Glutamatergic neuron (in vitro differentiated cells): Measurements from ENCODE around the gene KCNC3. TPM values are rescaled to one million over a fixed set of nuclear protein-coding genes. Genes with fewer than 3 reads are reported as not detected.

Source experiments
- DNase-seq: peaks from one replicate; pipeline ENCODE4 v3.0.0; 2022
- H3K27ac Mint-ChIP-seq: one replicate; pipeline ENCODE4 v1.8.0; 2020; ENCODE audit warnings: mild to moderate bottlenecking, mixed read lengths, inconsistent platforms; ENCODE audit not compliant: unreplicated experiment
- H3K27me3 Mint-ChIP-seq: one replicate; pipeline ENCODE4 v1.8.0; 2020; ENCODE audit warnings: mild to moderate bottlenecking, moderate library complexity, mixed read lengths, inconsistent platforms; ENCODE audit not compliant: unreplicated experiment
- H3K36me3 Mint-ChIP-seq: one replicate; pipeline ENCODE4 v1.8.0; 2020; ENCODE audit warnings: mild to moderate bottlenecking, mixed read lengths, inconsistent platforms; ENCODE audit not compliant: unreplicated experiment
- H3K4me1 Mint-ChIP-seq: one replicate; pipeline ENCODE4 v1.8.0; 2020; ENCODE audit warnings: mild to moderate bottlenecking, low read depth, mixed read lengths, inconsistent platforms; ENCODE audit not compliant: unreplicated experiment
- H3K4me3 Mint-ChIP-seq: one replicate; pipeline ENCODE4 v1.8.0; 2020; ENCODE audit warnings: mild to moderate bottlenecking, mixed read lengths, inconsistent platforms; ENCODE audit not compliant: unreplicated experiment
- H3K9me3 Mint-ChIP-seq: one replicate; pipeline ENCODE4 v1.8.0; 2020; ENCODE audit warnings: mild to moderate bottlenecking, moderate library complexity, mixed read lengths, inconsistent platforms; ENCODE audit not compliant: unreplicated experiment
- total RNA-seq: library from RNA; stranded (reverse); fragmentation: NEBNext Ultra II Directional; extraction: Animal tissue kit (Norgen Biotek cat#: 25700); gene quantifications from one replicate; pipeline ENCODE4 v1.2.1, GENCODE V29; 2021; ENCODE audit not compliant: unreplicated experiment
- TF ChIP-seq, protein P1 (sequence below): fragments of 200-600 bp; sonication (generic); IDR thresholded peaks from one replicate; pipeline ENCODE4 v1.5.0; 2021; ENCODE audit not compliant: partially characterized antibody, unreplicated experiment

Gene KCNC3
- total RNA-seq, 1 donor from 2014 or later, result 10.6 TPM

GRCh38 chr19:50268041-50268440 is 61.1 kb downstream of the KCNC3 start:
- Mint-ChIP-seq H3K4me1 (no peaks in the 10 kb centered on the region), H3K27me3 (peaks cover 2% of the 10 kb centered on the region), H3K9me3 (no peaks in the 10 kb centered on the region), H3K27ac (no peak overlapping the region), H3K4me3 (no peak overlapping the region), H3K36me3 (no peaks in the 10 kb centered on the region)
- DNase-seq, result no peak
- TF ChIP-seq, protein P1, sequence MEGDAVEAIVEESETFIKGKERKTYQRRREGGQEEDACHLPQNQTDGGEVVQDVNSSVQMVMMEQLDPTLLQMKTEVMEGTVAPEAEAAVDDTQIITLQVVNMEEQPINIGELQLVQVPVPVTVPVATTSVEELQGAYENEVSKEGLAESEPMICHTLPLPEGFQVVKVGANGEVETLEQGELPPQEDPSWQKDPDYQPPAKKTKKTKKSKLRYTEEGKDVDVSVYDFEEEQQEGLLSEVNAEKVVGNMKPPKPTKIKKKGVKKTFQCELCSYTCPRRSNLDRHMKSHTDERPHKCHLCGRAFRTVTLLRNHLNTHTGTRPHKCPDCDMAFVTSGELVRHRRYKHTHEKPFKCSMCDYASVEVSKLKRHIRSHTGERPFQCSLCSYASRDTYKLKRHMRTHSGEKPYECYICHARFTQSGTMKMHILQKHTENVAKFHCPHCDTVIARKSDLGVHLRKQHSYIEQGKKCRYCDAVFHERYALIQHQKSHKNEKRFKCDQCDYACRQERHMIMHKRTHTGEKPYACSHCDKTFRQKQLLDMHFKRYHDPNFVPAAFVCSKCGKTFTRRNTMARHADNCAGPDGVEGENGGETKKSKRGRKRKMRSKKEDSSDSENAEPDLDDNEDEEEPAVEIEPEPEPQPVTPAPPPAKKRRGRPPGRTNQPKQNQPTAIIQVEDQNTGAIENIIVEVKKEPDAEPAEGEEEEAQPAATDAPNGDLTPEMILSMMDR, result no peak

- H3K27ac Mint-ChIP-seq, result no peak overlapping the region
- H3K4me1 Mint-ChIP-seq, result no peaks in the 10 kb centered on the region
- no peak overlapping the region for H3K4me3 Mint-ChIP-seq
- H3K36me3 Mint-ChIP-seq, result no peaks in the 10 kb centered on the region
- no peak for DNase-seq
- peaks cover 1% of the 10 kb centered on the region for H3K9me3 Mint-ChIP-seq
- H3K27me3 Mint-ChIP-seq, result peaks cover 2% of the 10 kb centered on the region
- TF ChIP-seq, protein P1, result no peak
Observed at GRCh38 chr19:50266896-50267295, 62.3 kb downstream of the KCNC3 start.

GRCh38 chr19:50266041-50266440 is 63.1 kb downstream of the KCNC3 start:
- TF ChIP-seq, protein P1, result no peak
- Mint-ChIP-seq H3K27ac (no peak overlapping the region), H3K9me3 (peaks cover 3% of the 10 kb centered on the region), H3K36me3 (no peaks in the 10 kb centered on the region), H3K4me1 (no peaks in the 10 kb centered on the region), H3K4me3 (no peak overlapping the region), H3K27me3 (peaks cover 2% of the 10 kb centered on the region)
- no peak for DNase-seq

- peaks cover 3% of the 10 kb centered on the region for H3K9me3 Mint-ChIP-seq
- H3K36me3 Mint-ChIP-seq, result no peaks in the 10 kb centered on the region
- DNase-seq, result no peak
- H3K27me3 Mint-ChIP-seq, result peaks cover 2% of the 10 kb centered on the region
- no peak overlapping the region for H3K4me3 Mint-ChIP-seq
- H3K27ac Mint-ChIP-seq, result no peak overlapping the region
- no peaks in the 10 kb centered on the region for H3K4me1 Mint-ChIP-seq
- TF ChIP-seq, protein P1, result no peak
Observed at GRCh38 chr19:50264483-50265186, 64.5 kb downstream of the KCNC3 start.

DNA sequence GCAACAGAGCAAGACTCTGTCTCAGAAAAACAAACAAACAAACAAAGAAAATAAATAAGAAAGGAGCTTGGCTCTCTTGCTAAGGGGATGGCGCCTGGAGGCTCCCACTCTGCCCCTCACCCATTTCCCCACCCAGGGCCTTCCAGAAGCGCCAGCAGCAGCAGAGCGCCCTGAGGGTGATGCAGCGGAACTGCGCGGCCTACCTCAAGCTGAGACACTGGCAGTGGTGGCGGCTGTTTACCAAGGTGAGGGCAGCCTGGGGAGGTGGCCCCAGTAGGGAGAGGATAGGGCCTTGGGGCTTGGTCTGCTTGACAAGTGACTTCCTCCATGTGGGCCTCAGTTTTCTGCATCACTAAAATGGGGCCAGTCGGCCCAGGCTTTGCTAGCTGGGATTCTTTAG is 66.0 kb downstream of the KCNC3 start:
- no peak for DNase-seq
- no peak overlapping the region for H3K27ac Mint-ChIP-seq
- H3K9me3 Mint-ChIP-seq, result peaks cover 3% of the 10 kb centered on the region
- no peaks in the 10 kb centered on the region for H3K4me1 Mint-ChIP-seq
- H3K36me3 Mint-ChIP-seq, result no peaks in the 10 kb centered on the region
- TF ChIP-seq, protein P1, result no peak
- H3K27me3 Mint-ChIP-seq, result peaks cover 2% of the 10 kb centered on the region
- H3K4me3 Mint-ChIP-seq, result no peak overlapping the region

Other genes with a start within 250 kb of the KCNC3 start
- gene IZUMO2, start 166.1 kb downstream of the KCNC3 start, total RNA-seq, result not detected
- 0.59 TPM for gene MYH14, start 125.8 kb downstream of the KCNC3 start, total RNA-seq
- 0.88 TPM for gene NAPSA, start 36.3 kb upstream of the KCNC3 start, total RNA-seq
- 28.3 TPM for gene NR1H2, start 47.1 kb upstream of the KCNC3 start, total RNA-seq
- gene POLD1, start 55.0 kb upstream of the KCNC3 start, total RNA-seq, result 38.9 TPM
- gene SPIB, start 89.6 kb upstream of the KCNC3 start, total RNA-seq, result 2.7 TPM
- 0.61 TPM for gene MYBPC2, start 103.5 kb upstream of the KCNC3 start, total RNA-seq
- gene EMC10, start 147.1 kb upstream of the KCNC3 start, total RNA-seq, result 98.8 TPM
- gene GARIN5A, start 147.5 kb upstream of the KCNC3 start, total RNA-seq, result 5.2 TPM
- 19.1 TPM for gene JOSD2, start 181.8 kb upstream of the KCNC3 start, total RNA-seq
- gene ASPDH, start 184.5 kb upstream of the KCNC3 start, total RNA-seq, result not detected
- gene LRRC4B, start 239.1 kb upstream of the KCNC3 start, total RNA-seq, result 28.5 TPM